Mesendoderm (in vitro differentiated cells): ENCODE results near the gene GAPVD1. TPM values are rescaled to one million over a fixed set of nuclear protein-coding genes. Genes with fewer than 3 reads are reported as not detected.
"Not testable (repeated sequence)": the region's sequence is repeated elsewhere in the genome, so short reads cannot be mapped to it uniquely, and the experiment has no call there.

ENCODE experiments used
- DNase-seq: peaks from one replicate; pipeline ENCODE4 v3.0.0; 2013
- H2AK5ac ChIP-seq: 2 replicates; pipeline ENCODE4 v1.6.1; 2013; ENCODE audit warnings: low read length, inconsistent platforms
- H2BK120ac ChIP-seq: 2 replicates; pipeline ENCODE4 v1.6.1; 2013; ENCODE audit warnings: low read depth, mild to moderate bottlenecking, low read length, moderate library complexity, mixed read lengths
- H2BK15ac ChIP-seq: replicated peaks from 2 replicates; pipeline ENCODE4 v1.6.1; 2013; ENCODE audit warnings: low read depth, mild to moderate bottlenecking, moderate library complexity
- H2BK5ac ChIP-seq: 2 replicates; pipeline ENCODE4 v1.6.1; 2013; ENCODE audit warnings: low read length, inconsistent platforms
- H3K18ac ChIP-seq: 2 replicates; pipeline ENCODE4 v1.6.1; 2013; ENCODE audit warnings: mild to moderate bottlenecking, low read length, mixed read lengths
- H3K23ac ChIP-seq: one replicate; pipeline ENCODE4 v1.6.1; 2013; ENCODE audit warnings: low read length
- H3K27ac ChIP-seq: 2 replicates; pipeline ENCODE4 v1.5.1; 2013; ENCODE audit warnings: low read depth, mild to moderate bottlenecking, inconsistent platforms, low read length, moderate library complexity
- H3K27me3 ChIP-seq: 2 replicates; pipeline ENCODE4 v1.6.1; 2013; ENCODE audit warnings: low read length, control low read depth, mild to moderate bottlenecking, inconsistent platforms; ENCODE audit not compliant: insufficient read depth, poor library complexity
- H3K36me3 ChIP-seq: 2 replicates; pipeline ENCODE4 v1.6.1; 2013; ENCODE audit warnings: low read length, inconsistent platforms; ENCODE audit not compliant: control insufficient read depth, insufficient read depth
- H3K4ac ChIP-seq: one replicate; pipeline ENCODE4 v1.6.1; 2013; ENCODE audit warnings: low read depth, mild to moderate bottlenecking, low read length, moderate library complexity
- H3K4me1 ChIP-seq: 2 replicates; pipeline ENCODE4 v1.6.1; 2013; ENCODE audit warnings: low read depth, low read length, inconsistent platforms; ENCODE audit not compliant: control insufficient read depth
- H3K4me2 ChIP-seq: 2 replicates; pipeline ENCODE4 v1.6.1; 2013; ENCODE audit warnings: low read length
- H3K4me3 ChIP-seq: 2 replicates; pipeline ENCODE4 v1.5.1; 2013; ENCODE audit warnings: mild to moderate bottlenecking, low read length
- H3K56ac ChIP-seq: one replicate; pipeline ENCODE4 v1.6.1; 2013; ENCODE audit warnings: low read length
- H3K79me1 ChIP-seq: 2 replicates; pipeline ENCODE4 v1.6.1; 2013; ENCODE audit warnings: low read length, inconsistent platforms
- H3K79me2 ChIP-seq: 2 replicates; pipeline ENCODE4 v1.6.1; 2013; ENCODE audit warnings: mild to moderate bottlenecking, low read length; ENCODE audit not compliant: control insufficient read depth, insufficient read depth
- H3K9ac ChIP-seq: 2 replicates; pipeline ENCODE4 v1.6.1; 2013; ENCODE audit warnings: low read length, inconsistent platforms
- H4K5ac ChIP-seq: one replicate; pipeline ENCODE4 v1.6.1; 2013; ENCODE audit warnings: low read length
- H4K8ac ChIP-seq: one replicate; pipeline ENCODE4 v1.6.1; 2013; ENCODE audit warnings: low read depth, mild to moderate bottlenecking, control low read depth, low read length, moderate library complexity
- WGBS: extraction: QIAGEN DNeasy Blood & Tissue Kit; methylation state at CpG from one replicate; pipeline ENCODE4 v1.1.7; 2013; ENCODE audit warnings: low lambda C conversion rate, missing lambda C conversion rate; ENCODE audit not compliant: insufficient coverage; ENCODE audit errors: extremely low coverage; 5-methylcytosine and 5-hydroxymethylcytosine counted together
- polyA plus RNA-seq, 2 experiments: library from polyadenylated mRNA; stranded (reverse); fragments of 200-250 nt; gene quantifications; one replicate each; pipeline ENCODE4 v1.2.3, GENCODE V29; 2013

Gene GAPVD1, protein sequence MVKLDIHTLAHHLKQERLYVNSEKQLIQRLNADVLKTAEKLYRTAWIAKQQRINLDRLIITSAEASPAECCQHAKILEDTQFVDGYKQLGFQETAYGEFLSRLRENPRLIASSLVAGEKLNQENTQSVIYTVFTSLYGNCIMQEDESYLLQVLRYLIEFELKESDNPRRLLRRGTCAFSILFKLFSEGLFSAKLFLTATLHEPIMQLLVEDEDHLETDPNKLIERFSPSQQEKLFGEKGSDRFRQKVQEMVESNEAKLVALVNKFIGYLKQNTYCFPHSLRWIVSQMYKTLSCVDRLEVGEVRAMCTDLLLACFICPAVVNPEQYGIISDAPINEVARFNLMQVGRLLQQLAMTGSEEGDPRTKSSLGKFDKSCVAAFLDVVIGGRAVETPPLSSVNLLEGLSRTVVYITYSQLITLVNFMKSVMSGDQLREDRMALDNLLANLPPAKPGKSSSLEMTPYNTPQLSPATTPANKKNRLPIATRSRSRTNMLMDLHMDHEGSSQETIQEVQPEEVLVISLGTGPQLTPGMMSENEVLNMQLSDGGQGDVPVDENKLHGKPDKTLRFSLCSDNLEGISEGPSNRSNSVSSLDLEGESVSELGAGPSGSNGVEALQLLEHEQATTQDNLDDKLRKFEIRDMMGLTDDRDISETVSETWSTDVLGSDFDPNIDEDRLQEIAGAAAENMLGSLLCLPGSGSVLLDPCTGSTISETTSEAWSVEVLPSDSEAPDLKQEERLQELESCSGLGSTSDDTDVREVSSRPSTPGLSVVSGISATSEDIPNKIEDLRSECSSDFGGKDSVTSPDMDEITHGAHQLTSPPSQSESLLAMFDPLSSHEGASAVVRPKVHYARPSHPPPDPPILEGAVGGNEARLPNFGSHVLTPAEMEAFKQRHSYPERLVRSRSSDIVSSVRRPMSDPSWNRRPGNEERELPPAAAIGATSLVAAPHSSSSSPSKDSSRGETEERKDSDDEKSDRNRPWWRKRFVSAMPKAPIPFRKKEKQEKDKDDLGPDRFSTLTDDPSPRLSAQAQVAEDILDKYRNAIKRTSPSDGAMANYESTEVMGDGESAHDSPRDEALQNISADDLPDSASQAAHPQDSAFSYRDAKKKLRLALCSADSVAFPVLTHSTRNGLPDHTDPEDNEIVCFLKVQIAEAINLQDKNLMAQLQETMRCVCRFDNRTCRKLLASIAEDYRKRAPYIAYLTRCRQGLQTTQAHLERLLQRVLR (N-terminal part only)
- 14.8 TPM for polyA plus RNA-seq (2013, experiment 1 of 2)
- polyA plus RNA-seq (2013, experiment 2 of 2): 14.6 TPM

DNA sequence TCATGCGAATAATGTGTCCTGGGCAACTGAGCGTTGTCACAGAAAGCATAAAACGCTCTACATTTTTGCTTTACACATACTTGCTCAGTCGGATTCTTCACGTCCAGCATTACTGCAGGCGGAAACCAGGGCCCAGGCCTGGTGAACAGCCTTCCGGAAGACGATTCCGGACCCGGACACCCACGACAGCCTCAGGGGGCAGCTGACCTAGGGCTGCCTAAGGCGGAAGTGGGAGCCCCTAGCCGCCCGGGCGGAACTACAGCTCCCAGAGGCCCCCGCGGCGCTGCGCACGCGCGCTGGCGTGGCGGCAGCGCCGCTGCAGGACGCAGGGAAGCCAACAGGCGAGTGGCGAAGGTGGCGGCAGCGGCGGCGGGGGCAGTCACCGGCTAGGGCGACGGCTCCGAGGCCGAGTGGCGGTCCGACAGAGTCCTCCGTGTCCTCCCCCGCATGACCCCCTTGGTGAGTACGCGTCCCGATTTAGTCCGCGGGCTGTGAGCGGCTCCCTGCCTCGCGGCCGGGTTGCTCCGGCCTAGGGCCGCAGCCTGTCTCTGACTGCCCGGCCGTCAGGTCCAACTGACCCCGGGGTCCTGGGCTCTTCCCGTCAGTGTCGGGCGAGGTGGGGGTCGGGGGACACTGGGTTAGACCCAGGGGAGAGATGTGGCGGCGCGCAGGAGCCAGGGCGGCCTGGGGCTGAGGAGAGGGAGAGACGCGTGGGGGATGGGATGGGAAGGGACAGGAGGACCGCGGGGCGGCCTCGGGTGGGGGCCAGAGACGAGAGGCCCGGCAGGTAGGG is at the start of gene GAPVD1:
GAPVD1 (plus strand) TSS at position 326 of the 793 bp plus-strand sequence. CDS start 37,096 bp downstream, outside the sequence.
- Histone ChIP-seq H3K27ac (no peak within 1 kb of the TSS), H3K27me3 (no peaks in the 10 kb centered on the region), H4K8ac (no peak within 1 kb of the TSS), H3K4me1 (no peaks in the 10 kb centered on the region), H3K4me3 (peak within 1 kb of the TSS; percentile 61), H3K18ac (peak within 1 kb of the TSS; percentile 44), H2AK5ac (no peak within 1 kb of the TSS), H3K36me3 (no peaks in the 10 kb centered on the region), H3K23ac (no peak within 1 kb of the TSS), H3K9ac (peak within 1 kb of the TSS; percentile 84), H2BK120ac (no peak within 1 kb of the TSS), H3K4ac (no peak within 1 kb of the TSS), H3K79me1 (peaks cover 7% of the 10 kb centered on the region), H3K56ac (peak within 1 kb of the TSS; percentile 89), H3K4me2 (peak within 1 kb of the TSS; percentile 74), H2BK5ac (no peak within 1 kb of the TSS), H4K5ac (peak within 1 kb of the TSS; percentile 54), H2BK15ac (no peak within 1 kb of the TSS), H3K79me2 (peaks cover 10% of the 10 kb centered on the region)
- DNase-seq: peak; percentile 98
- WGBS: no CpG with 5 or more reads among the region's 72 CpGs

DNA sequence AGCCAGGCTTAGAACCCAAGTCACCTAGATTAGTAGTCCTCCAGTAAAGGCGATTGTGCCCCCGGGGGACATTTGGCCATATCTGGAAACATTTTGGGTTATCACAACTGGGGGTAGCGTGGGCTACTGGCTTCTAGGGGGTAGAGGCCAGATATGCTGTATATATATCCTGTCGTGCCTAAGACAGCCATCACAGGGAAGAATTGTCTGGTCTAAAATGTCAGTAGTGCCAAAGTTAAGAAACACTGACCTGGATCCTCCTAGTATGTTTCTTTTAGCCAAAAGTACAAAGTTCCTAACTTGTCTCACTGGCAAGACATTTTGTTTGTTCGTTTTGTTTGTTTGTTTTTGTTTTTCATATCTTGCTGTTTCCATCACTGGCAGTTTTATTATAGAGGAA is 47.4 kb upstream of the GAPVD1 start:
- Histone ChIP-seq H3K4ac (no peak overlapping the region), H3K23ac (no peak overlapping the region), H2AK5ac (no peak overlapping the region), H3K4me1 (no peaks in the 10 kb centered on the region), H4K8ac (no peak overlapping the region), H3K36me3 (no peaks in the 10 kb centered on the region), H3K27me3 (no peaks in the 10 kb centered on the region), H2BK5ac (no peak overlapping the region), H3K27ac (no peak overlapping the region), H3K4me2 (no peak overlapping the region), H3K4me3 (no peak overlapping the region), H3K9ac (no peak overlapping the region), H2BK15ac (no peak overlapping the region), H3K56ac (no peak overlapping the region), H3K79me2 (no peaks in the 10 kb centered on the region), H3K79me1 (no peaks in the 10 kb centered on the region), H3K18ac (no peak overlapping the region), H2BK120ac (no peak overlapping the region), H4K5ac (no peak overlapping the region)
- WGBS: no CpG with 5 or more reads among the region's 5 CpGs
- DNase-seq: no peak

DNA sequence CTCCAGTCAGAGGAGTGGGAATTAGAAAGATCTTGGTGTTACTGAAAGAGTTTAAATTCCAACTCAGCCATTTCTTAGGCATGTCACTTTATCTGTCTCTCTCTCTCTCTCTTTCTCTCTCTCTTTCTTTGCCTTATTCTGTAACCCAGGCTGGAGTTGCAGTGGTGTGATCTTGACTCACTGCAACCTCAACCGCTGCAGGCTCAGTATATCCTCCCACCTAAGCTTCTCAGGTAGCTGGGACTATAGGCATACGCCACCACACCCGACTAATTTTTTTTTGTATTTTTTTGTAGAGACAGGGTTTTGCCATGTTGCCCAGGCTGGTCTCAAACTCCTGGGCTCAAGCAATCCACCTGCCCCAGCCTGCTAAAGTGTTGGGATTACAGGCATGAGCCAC is 43.0 kb upstream of the GAPVD1 start:
- WGBS: no CpG with 5 or more reads among the region's 3 CpGs
- no peaks in the 10 kb centered on the region for H3K36me3 ChIP-seq
- H3K4ac ChIP-seq: no peak overlapping the region
- no peak overlapping the region for H3K23ac ChIP-seq
- no peak overlapping the region for H2AK5ac ChIP-seq
- H3K56ac ChIP-seq: no peak overlapping the region
- H3K27me3 ChIP-seq: no peaks in the 10 kb centered on the region
- no peak overlapping the region for H2BK5ac ChIP-seq
- H3K79me2 ChIP-seq: no peaks in the 10 kb centered on the region
- no peak overlapping the region for H4K8ac ChIP-seq
- no peak for DNase-seq
- H3K79me1 ChIP-seq: no peaks in the 10 kb centered on the region
- no peak overlapping the region for H4K5ac ChIP-seq
- no peak overlapping the region for H2BK120ac ChIP-seq
- no peak overlapping the region for H3K9ac ChIP-seq
- H3K27ac ChIP-seq: no peak overlapping the region
- no peak overlapping the region for H3K18ac ChIP-seq
- H3K4me1 ChIP-seq: no peaks in the 10 kb centered on the region
- H3K4me3 ChIP-seq: no peak overlapping the region
- no peak overlapping the region for H3K4me2 ChIP-seq
- no peak overlapping the region for H2BK15ac ChIP-seq

DNA sequence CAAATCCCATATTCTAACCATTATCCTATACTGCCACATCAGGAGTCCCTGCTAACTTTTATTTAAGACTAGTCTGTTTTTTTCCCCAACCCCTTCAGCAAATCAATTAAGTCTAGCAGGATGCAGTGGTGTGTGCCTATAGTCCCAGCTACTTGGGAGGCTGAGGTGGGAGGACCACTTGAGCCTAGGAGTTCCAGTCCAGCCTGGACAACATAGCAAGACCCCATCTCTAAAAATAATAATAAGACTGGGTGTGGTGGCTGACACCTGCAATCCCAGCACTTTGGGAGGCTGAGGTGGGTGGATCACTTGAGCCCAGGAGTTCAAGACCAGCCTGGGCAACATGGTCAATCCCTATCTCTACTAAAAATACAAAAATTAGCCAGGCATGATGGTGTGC is 36.8 kb upstream of the GAPVD1 start:
- H3K27ac ChIP-seq, H2BK120ac ChIP-seq, DNase-seq, H3K4me3 ChIP-seq, H2BK15ac ChIP-seq, H2AK5ac ChIP-seq, H3K79me1 ChIP-seq, H3K9ac ChIP-seq, H3K23ac ChIP-seq, H3K56ac ChIP-seq, H3K4me2 ChIP-seq, H3K27me3 ChIP-seq, H4K5ac ChIP-seq, H3K4me1 ChIP-seq, H4K8ac ChIP-seq, H3K79me2 ChIP-seq, H3K4ac ChIP-seq, H3K36me3 ChIP-seq, H2BK5ac ChIP-seq, H3K18ac ChIP-seq: not testable (repeated sequence)

DNA sequence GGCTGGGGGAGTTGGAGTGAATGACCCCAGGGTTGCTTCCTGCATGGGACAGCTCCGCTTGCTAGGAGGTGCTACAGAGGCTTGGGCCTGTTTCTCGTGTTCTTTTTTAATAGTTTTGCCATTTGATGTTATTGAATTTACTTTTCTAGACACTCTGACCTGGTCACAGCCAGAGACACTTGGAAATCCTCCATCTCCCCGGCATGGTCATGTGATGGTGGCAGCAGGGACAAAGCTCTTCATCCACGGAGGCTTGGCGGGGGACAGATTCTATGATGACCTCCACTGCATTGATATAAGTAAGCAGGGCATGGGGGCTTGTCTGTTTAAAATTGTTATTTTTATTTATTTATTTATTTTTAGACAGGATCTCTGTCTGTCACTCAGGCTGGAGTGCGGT is 33.9 kb upstream of the GAPVD1 start:
- Histone ChIP-seq H3K23ac (no peak overlapping the region), H3K79me2 (no peaks in the 10 kb centered on the region), H4K5ac (no peak overlapping the region), H2BK5ac (no peak overlapping the region), H2AK5ac (no peak overlapping the region), H2BK120ac (no peak overlapping the region), H3K4me2 (no peak overlapping the region), H3K27me3 (no peaks in the 10 kb centered on the region), H3K18ac (no peak overlapping the region), H3K4me1 (no peaks in the 10 kb centered on the region), H3K79me1 (no peaks in the 10 kb centered on the region), H3K9ac (no peak overlapping the region), H3K56ac (no peak overlapping the region), H4K8ac (no peak overlapping the region), H3K36me3 (peaks cover 2% of the 10 kb centered on the region), H2BK15ac (no peak overlapping the region), H3K4ac (no peak overlapping the region), H3K27ac (no peak overlapping the region), H3K4me3 (no peak overlapping the region)
- DNase-seq: no peak
- WGBS: no CpG with 5 or more reads among the region's 6 CpGs
